K562 (cell line): ENCODE results near the gene SLC7A4. TPM values are rescaled to one million over a fixed set of nuclear protein-coding genes. Genes with fewer than 3 reads are reported as not detected.

Experiments
- CBX5 ChIP-seq: IDR thresholded peaks from 2 replicates; pipeline ENCODE4 v1.6.1; 2014; ENCODE audit warnings: low read depth, borderline replicate concordance
- CHD1 ChIP-seq: fragments of 200-600 bp; sonication (generic); IDR thresholded peaks from one replicate; pipeline ENCODE4 v1.6.1; 2012; ENCODE audit warnings: mild to moderate bottlenecking, moderate library complexity, low read length, inconsistent platforms
- CREB1 ChIP-seq, 2 experiments: sonication (generic) in 1 of 2; formaldehyde crosslinking in 1 of 2; IDR thresholded peaks; 2 replicates each; pipeline versions ENCODE4 v1.6.1 to v1.8.0; 2012 to 2022; ENCODE audit warnings: inconsistent platforms in 1 of 2, mild to moderate bottlenecking in 1 of 2, missing genetic modification reagents in 1 of 2, moderate library complexity in 1 of 2
- DLX4 ChIP-seq: fragments of 250-450 bp; sonication (Bioruptor Pico); IDR thresholded peaks from 2 replicates; pipeline ENCODE4 v1.6.1; 2021; ENCODE audit warnings: mild to moderate bottlenecking
- E2F3 ChIP-seq: fragments of 250-450 bp; sonication (Bioruptor Pico); IDR thresholded peaks from 2 replicates; pipeline ENCODE4 v1.4.0; 2020; ENCODE audit warnings: mild to moderate bottlenecking
- FOXJ2 ChIP-seq: fragments of 200-800 bp; sonication (Bioruptor generic); IDR thresholded peaks from 2 replicates; pipeline ENCODE4 v1.6.1; 2016; ENCODE audit warnings: missing genetic modification characterization, missing compliant biosample characterization
- GABPB2 ChIP-seq: fragments of 250-450 bp; sonication (Bioruptor Pico); conservative IDR thresholded peaks from 2 replicates; pipeline ENCODE4 v1.5.1; 2021; ENCODE audit warnings: mild to moderate bottlenecking
- HDAC8 ChIP-seq: fragments of 450-650 bp; IDR thresholded peaks from 2 replicates; pipeline ENCODE4 v1.6.1; 2016; ENCODE audit warnings: mild to moderate bottlenecking, missing genetic modification characterization, moderate library complexity, missing compliant biosample characterization
- KLF1 ChIP-seq: fragments of 450-650 bp; IDR thresholded peaks from 2 replicates; pipeline ENCODE4 v1.6.1; 2016; ENCODE audit warnings: missing genetic modification characterization, missing compliant biosample characterization
- MAZ ChIP-seq, 2 experiments: fragments of 450-650 bp in 1 of 2; sonication (generic) in 1 of 2; formaldehyde crosslinking; IDR thresholded peaks in 1 of 2; conservative IDR thresholded peaks in 1 of 2; 2 replicates each; pipeline versions ENCODE4 v1.4.0 to v1.5.0; 2020; ENCODE audit warnings: mild to moderate bottlenecking in 1 of 2, missing genetic modification reagents in 1 of 2
- MED1 ChIP-seq: sonication (generic); formaldehyde crosslinking; IDR thresholded peaks from 2 replicates; pipeline ENCODE4 v1.8.1; 2023; ENCODE audit warnings: missing genetic modification reagents, borderline replicate concordance
- PKNOX1 ChIP-seq: fragments of 450-650 bp; IDR thresholded peaks from 2 replicates; pipeline ENCODE4 v1.6.1; 2016
- POLR2B ChIP-seq: fragments of 450-650 bp; IDR thresholded peaks from 2 replicates; pipeline ENCODE4 v1.6.1; 2018; ENCODE audit warnings: low read depth; ENCODE audit not compliant: partially characterized antibody
- RFX7 ChIP-seq: fragments of 250-450 bp; sonication (Bioruptor Pico); IDR thresholded peaks from 2 replicates; pipeline ENCODE4 v1.5.1; 2021; ENCODE audit warnings: mild to moderate bottlenecking
- TAF7 ChIP-seq: fragments of 450-650 bp; IDR thresholded peaks from 2 replicates; pipeline ENCODE4 v1.6.1; 2016; ENCODE audit warnings: missing genetic modification characterization, missing compliant biosample characterization
- TAL1 ChIP-seq: fragments of 450-650 bp; IDR thresholded peaks from 2 replicates; pipeline ENCODE4 v1.6.1; 2016; ENCODE audit warnings: mild to moderate bottlenecking
- TCFL5 ChIP-seq: fragments of 250-450 bp; sonication (Bioruptor Pico); conservative IDR thresholded peaks from 2 replicates; pipeline ENCODE4 v1.6.1; 2021; ENCODE audit warnings: mild to moderate bottlenecking, moderate library complexity, matching md5 sums
- TFAM ChIP-seq: fragments of 250-450 bp; sonication (Bioruptor Pico); conservative IDR thresholded peaks from 2 replicates; pipeline ENCODE4 v1.5.0; 2021; ENCODE audit warnings: mild to moderate bottlenecking, moderate library complexity
- TSC22D4 ChIP-seq: fragments of 450-650 bp; IDR thresholded peaks from 2 replicates; pipeline ENCODE4 v1.6.1; 2016; ENCODE audit warnings: missing genetic modification characterization, missing biosample characterization, control low read depth
- ZNF232 ChIP-seq: sonication (generic); formaldehyde crosslinking; IDR thresholded peaks from 2 replicates; pipeline ENCODE4 v1.8.0; 2022; ENCODE audit warnings: mild to moderate bottlenecking, missing genetic modification reagents
- ZNF766 ChIP-seq: fragments of 200-800 bp; sonication (Bioruptor generic); conservative IDR thresholded peaks from 2 replicates; pipeline ENCODE4 v1.6.1; 2016; ENCODE audit warnings: missing genetic modification characterization, missing compliant biosample characterization
- polyA plus RNA-seq, 8 experiments: library from polyadenylated mRNA; depleted of rRNA in 4 of 8; stranded (reverse) in 5 of 8; unstranded in 3 of 8; fragments of >200 nt; fragmentation: Nextera tagmentation in 2 of 8; fragmentation: Illumina TruSeq in 1 of 8; extraction: Ambion mirVana in 2 of 8; extraction: Trizol in 1 of 8; gene quantifications; 2 replicates each; pipeline versions ENCODE4 v1.2.1 to v1.2.3, GENCODE V29; 2011 to 2014; ENCODE audit warnings: inconsistent platforms in 1 of 8, missing spikeins in 1 of 8
- total RNA-seq, 7 experiments: library from RNA; depleted of rRNA in 6 of 7; stranded (reverse); fragments of >200 nt in 6 of 7; fragmentation: Illumina TruSeq in 2 of 7; extraction: Trizol in 2 of 7; gene quantifications; 2 replicates each; pipeline versions ENCODE4 v1.2.1 to v1.2.3, GENCODE V29; 2011 to 2021; ENCODE audit warnings: low replicate concordance in 1 of 7
- TF ChIP-seq, protein P1 (sequence below): fragments of 250-450 bp; sonication (Bioruptor Pico); IDR thresholded peaks from 2 replicates; pipeline ENCODE4 v1.9.0; 2021; ENCODE audit warnings: mild to moderate bottlenecking, inconsistent platforms
- TF ChIP-seq, protein P2 (sequence below): fragments of 250-450 bp; sonication (Bioruptor Pico); IDR thresholded peaks from 2 replicates; pipeline ENCODE4 v1.5.0; 2020; ENCODE audit warnings: mild to moderate bottlenecking, borderline replicate concordance

Gene SLC7A4
- total and polyA plus RNA-seq, 9 of the 15 experiments (the other 6 are each of a cell fraction or from before 2014, with no cell fraction given): not detected

DNA sequence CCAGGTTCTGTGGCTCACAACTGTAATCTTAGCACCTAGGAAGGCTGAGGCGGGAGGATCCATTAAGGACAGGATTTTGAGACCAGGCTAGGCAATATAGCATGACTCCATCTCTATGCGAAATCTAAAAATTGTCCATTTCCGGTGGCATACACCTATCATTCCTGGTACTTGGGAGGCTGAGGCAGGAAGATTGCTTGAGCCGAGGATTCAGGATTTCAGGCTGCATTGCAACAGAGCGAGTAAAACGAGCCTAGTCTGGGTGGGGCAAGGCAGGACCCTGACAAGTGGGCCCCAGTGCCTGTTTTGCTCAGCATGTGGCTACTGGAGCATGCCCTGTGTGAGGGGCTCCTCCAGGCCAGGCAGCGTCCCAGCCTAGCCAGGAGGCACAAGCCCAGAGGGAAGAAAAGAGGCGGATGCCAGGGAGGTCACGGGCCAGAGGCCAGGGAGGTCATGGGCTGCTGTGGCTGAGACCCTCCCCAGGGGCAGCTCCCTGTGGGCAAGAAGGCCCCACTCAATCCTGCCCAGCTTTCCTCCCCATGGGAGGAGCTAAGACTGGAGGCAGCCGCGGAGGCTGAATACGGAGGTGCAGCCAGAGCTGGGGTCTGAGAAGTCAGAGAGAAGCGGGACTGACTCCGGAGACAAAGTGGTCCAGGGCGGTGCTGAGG, 21.8 kb upstream of the SLC7A4 start (continued):
- no peak for TF ChIP-seq PKNOX1
- TF ChIP-seq CHD1: peak; percentile 34
- TF ChIP-seq TAL1: no peak
- TF ChIP-seq ZNF766: no peak
- no peak for TF ChIP-seq HDAC8 (tag)
- TF ChIP-seq CREB1 (IDR thresholded peaks at IDR 0.05): no peak
- TF ChIP-seq CREB1 (CRISPR knock-in tag; IDR thresholded peaks at IDR 0.05): no peak
- no peak for TF ChIP-seq TCFL5 (CRISPR knock-in tag)
- 0 out of 4 replicates have a peak, but pooled peaks of 1 of the 2 experiments have one; percentile 35 for TF ChIP-seq MAZ (CRISPR knock-in tag; conservative IDR thresholded peaks at IDR 0.05 in 1 of 2, IDR thresholded peaks at IDR 0.05 in 1 of 2)
- peak; percentile 45; the same call in 1 of the 2 replicates for TF ChIP-seq MED1
- no peak for TF ChIP-seq CBX5
- TF ChIP-seq FOXJ2 (tag): no peak
- no peak for TF ChIP-seq TFAM (CRISPR knock-in tag)
- TF ChIP-seq GABPB2 (CRISPR knock-in tag): 0 out of 2 replicates have a peak, but pooled peaks have one; percentile 27
- no peak for TF ChIP-seq E2F3
- TF ChIP-seq TSC22D4: no peak
- TF ChIP-seq KLF1: 0 out of 2 replicates have a peak, but pooled peaks have one; percentile 46
- TF ChIP-seq TAF7 (tag): no peak
- TF ChIP-seq RFX7 (CRISPR knock-in tag): no peak
- no peak for TF ChIP-seq POLR2B
- TF ChIP-seq, protein P1, sequence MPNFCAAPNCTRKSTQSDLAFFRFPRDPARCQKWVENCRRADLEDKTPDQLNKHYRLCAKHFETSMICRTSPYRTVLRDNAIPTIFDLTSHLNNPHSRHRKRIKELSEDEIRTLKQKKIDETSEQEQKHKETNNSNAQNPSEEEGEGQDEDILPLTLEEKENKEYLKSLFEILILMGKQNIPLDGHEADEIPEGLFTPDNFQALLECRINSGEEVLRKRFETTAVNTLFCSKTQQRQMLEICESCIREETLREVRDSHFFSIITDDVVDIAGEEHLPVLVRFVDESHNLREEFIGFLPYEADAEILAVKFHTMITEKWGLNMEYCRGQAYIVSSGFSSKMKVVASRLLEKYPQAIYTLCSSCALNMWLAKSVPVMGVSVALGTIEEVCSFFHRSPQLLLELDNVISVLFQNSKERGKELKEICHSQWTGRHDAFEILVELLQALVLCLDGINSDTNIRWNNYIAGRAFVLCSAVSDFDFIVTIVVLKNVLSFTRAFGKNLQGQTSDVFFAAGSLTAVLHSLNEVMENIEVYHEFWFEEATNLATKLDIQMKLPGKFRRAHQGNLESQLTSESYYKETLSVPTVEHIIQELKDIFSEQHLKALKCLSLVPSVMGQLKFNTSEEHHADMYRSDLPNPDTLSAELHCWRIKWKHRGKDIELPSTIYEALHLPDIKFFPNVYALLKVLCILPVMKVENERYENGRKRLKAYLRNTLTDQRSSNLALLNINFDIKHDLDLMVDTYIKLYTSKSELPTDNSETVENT (CRISPR knock-in tag): peak; percentile 61; the same call in 1 of the 2 replicates
- no peak for TF ChIP-seq ZNF232 (CRISPR knock-in tag)
- TF ChIP-seq, protein P2, sequence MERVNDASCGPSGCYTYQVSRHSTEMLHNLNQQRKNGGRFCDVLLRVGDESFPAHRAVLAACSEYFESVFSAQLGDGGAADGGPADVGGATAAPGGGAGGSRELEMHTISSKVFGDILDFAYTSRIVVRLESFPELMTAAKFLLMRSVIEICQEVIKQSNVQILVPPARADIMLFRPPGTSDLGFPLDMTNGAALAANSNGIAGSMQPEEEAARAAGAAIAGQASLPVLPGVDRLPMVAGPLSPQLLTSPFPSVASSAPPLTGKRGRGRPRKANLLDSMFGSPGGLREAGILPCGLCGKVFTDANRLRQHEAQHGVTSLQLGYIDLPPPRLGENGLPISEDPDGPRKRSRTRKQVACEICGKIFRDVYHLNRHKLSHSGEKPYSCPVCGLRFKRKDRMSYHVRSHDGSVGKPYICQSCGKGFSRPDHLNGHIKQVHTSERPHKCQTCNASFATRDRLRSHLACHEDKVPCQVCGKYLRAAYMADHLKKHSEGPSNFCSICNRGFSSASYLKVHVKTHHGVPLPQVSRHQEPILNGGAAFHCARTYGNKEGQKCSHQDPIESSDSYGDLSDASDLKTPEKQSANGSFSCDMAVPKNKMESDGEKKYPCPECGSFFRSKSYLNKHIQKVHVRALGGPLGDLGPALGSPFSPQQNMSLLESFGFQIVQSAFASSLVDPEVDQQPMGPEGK (CRISPR knock-in tag): no peak
- no peak for TF ChIP-seq DLX4
